LNCAP (cell line): ENCODE measurements around the gene EXOSC6.

Experiments used
- CTCF ChIP-seq: fragments of 450-650 bp; IDR thresholded peaks from 2 replicates; pipeline ENCODE4 v1.5.1; 2017; ENCODE audit warnings: mild to moderate bottlenecking

EXOSC6 gene

GRCh38 chr16:70250748-70251628 lies 752 bp downstream of the EXOSC6 start:
- peak; percentile 16; the same call in 1 of the 2 replicates for TF ChIP-seq CTCF
